Articular chondrocyte of knee joint (primary cell): Measurements from ENCODE around the gene KIF25. TPM values are rescaled to one million over a fixed set of nuclear protein-coding genes. Genes with fewer than 3 reads are reported as not detected.

ENCODE experiments used
- total RNA-seq: library from RNA; depleted of rRNA; stranded (reverse); fragments of >200 nt; gene quantifications from 2 replicates; pipeline ENCODE4 v1.2.3, GENCODE V29; 2012

The KIF25 gene
- total RNA-seq, result not detected in 2 replicates

GRCh38 chr6:167997642-167998041, at the start of gene KIF25:
Gene KIF25, plus strand, starts transcription at chr6:167997671. Its CDS starts 31,915 bp downstream, at chr6:168029586.

GRCh38 chr6:168078943-168079405, 81.5 kb downstream of the KIF25 start, which contains the start of gene FRMD1:
Gene FRMD1, minus strand, starts transcription at chr6:168079212. Its CDS starts 118 bp downstream, at chr6:168079094.

Other genes starting within 250 kb of the KIF25 start
- 49.5 and 56.8 TPM in 2 replicates for gene AFDN, start 170.8 kb upstream of the KIF25 start, total RNA-seq
- not detected in 2 replicates for gene FRMD1, start 81.5 kb downstream of the KIF25 start, total RNA-seq